NCI-H187 treated with DMSO at 0.1 percent for 48 hours (cell line): ENCODE results near the gene MCM9.
A peak's percentile ranks its signal among the peaks of the same experiment; 100 is the strongest.

Source experiments
- DNase-seq: peaks from one replicate; lab custom pipeline; 2025; lab: John Stamatoyannopoulos, UW

The MCM9 gene

GRCh38 chr6:118862443-118862842 is 72.5 kb downstream of the MCM9 start:
- DNase-seq = no peak

GRCh38 chr6:118860880-118861279 is 74.1 kb downstream of the MCM9 start:
- no peak for DNase-seq

- no peak for DNase-seq
These were observed 74.6 kb downstream of the MCM9 start for GRCh38 chr6:118860363-118860762.

GRCh38 chr6:118859517-118860064 is 75.4 kb downstream of the MCM9 start:
- DNase-seq = no peak

GRCh38 chr6:118856301-118856700 is 78.7 kb downstream of the MCM9 start:
- DNase-seq = no peak

GRCh38 chr6:118853408-118853807 is 81.6 kb downstream of the MCM9 start:
- no peak for DNase-seq

- DNase-seq = no peak
These were observed 90.0 kb downstream of the MCM9 start for GRCh38 chr6:118844915-118845314.

- no peak for DNase-seq
These were observed 91.1 kb downstream of the MCM9 start for GRCh38 chr6:118843685-118844390.

GRCh38 chr6:118830691-118831090 is 104.3 kb downstream of the MCM9 start:
- DNase-seq = no peak

GRCh38 chr6:118829817-118830478 is 105.0 kb downstream of the MCM9 start:
- DNase-seq = no peak

- no peak for DNase-seq
These were observed 108.9 kb downstream of the MCM9 start for GRCh38 chr6:118826096-118826495.

- no peak for DNase-seq
These were observed 109.3 kb downstream of the MCM9 start for GRCh38 chr6:118825661-118826060.

GRCh38 chr6:118815495-118815894 is 119.5 kb downstream of the MCM9 start:
- DNase-seq = no peak

GRCh38 chr6:118813775-118814174 is 121.2 kb downstream of the MCM9 start:
- DNase-seq = no peak

- DNase-seq = no peak
These were observed 122.0 kb downstream of the MCM9 start for GRCh38 chr6:118812970-118813369.

GRCh38 chr6:118810420-118811027 is 124.4 kb downstream of the MCM9 start:
- no peak for DNase-seq

GRCh38 chr6:118808793-118809638 is 125.9 kb downstream of the MCM9 start:
- no peak for DNase-seq

GRCh38 chr6:118804091-118804490 is 130.9 kb downstream of the MCM9 start:
- DNase-seq = no peak

GRCh38 chr6:118801257-118801656 is 133.7 kb downstream of the MCM9 start:
- no peak for DNase-seq

- DNase-seq = peak; percentile 45
These were observed 134.4 kb downstream of the MCM9 start for GRCh38 chr6:118800394-118801071.

GRCh38 chr6:118799826-118800225 is 135.1 kb downstream of the MCM9 start:
- DNase-seq = no peak
